NOMO-1 (cell line): ENCODE results near the gene DAZAP1.

Experiments used
- DNase-seq, 2 experiments: peaks; one replicate each; lab custom pipeline; 2025; ENCODE audit not compliant: unreplicated experiment in 2 of 2; lab: John Stamatoyannopoulos, UW

The DAZAP1 gene

GRCh38 chr19:1377176-1377964 lies 30.0 kb upstream of the DAZAP1 start:
- no peak for DNase-seq

GRCh38 chr19:1377965-1378785 lies 29.2 kb upstream of the DAZAP1 start:
- no peak for DNase-seq

GRCh38 chr19:1379126-1379905 lies 28.1 kb upstream of the DAZAP1 start:
- no peak for DNase-seq

- no peak for DNase-seq
Measured at GRCh38 chr19:1379961-1380489, 27.4 kb upstream of the DAZAP1 start.

DNA sequence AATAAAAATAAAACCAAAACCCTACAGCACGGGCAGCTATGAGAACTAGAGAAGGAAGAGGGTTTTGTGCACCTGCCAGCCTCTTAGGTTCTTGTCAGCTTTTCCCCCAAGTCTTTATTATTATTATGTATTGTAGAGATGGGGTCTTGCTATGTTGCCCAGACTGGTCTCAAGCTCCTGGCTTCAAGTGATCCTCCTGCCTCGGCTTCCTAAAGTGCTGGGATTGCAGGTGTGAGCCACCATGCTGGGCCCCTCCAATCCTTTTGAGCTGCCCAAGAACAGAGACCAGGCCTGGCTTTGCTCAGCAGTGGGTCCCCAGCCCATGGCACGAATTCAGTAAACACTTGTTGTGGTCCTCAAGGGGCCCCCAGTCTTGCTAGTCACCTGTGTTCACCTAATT lies 25.1 kb upstream of the DAZAP1 start:
- DNase-seq = no peak

- DNase-seq = no peak
Measured at GRCh38 chr19:1383017-1383311, 24.4 kb upstream of the DAZAP1 start.

GRCh38 chr19:1383312-1384084 lies 23.9 kb upstream of the DAZAP1 start, which contains the start of gene NDUFS7:
NDUFS7 (plus strand) TSS chr19:1383907; CDS start chr19:1383927, 20 bp downstream.
- DNase-seq = peak; percentile 75 to 91

- no peak for DNase-seq
Measured at GRCh38 chr19:1384085-1384462, 23.3 kb upstream of the DAZAP1 start.

DNA sequence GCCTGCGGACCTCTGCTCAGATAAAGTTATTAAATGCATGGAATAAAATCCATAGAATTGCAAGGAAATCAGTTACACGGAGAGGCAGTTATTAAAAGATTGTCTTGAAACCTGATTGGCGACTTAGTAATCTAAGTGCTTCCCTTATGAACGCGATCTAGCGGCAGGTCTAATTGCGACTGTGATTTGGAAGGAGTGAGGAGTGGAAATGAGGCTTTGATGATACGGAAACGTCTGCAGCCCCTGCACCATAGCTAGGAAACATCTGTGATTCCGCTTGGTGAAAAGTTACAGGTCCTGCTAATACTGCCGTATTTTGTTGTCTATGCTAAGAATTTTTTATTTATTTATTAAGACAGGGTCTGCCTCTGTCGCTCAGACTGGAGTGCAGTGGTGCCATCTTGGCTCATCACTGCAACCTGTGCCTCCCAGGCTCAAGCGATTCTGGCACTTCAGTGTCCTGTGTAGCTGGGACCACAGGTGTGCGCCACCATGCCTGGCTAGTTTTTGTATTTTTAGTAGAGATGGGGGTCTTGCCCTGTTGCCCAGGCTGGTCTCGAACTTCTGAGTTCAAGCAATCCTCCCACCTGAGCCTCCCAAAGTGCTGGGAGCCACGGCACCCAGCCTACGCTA lies 22.8 kb upstream of the DAZAP1 start:
- DNase-seq = peak in 1 of 2 experiments; percentile 39

GRCh38 chr19:1385816-1386215 lies 21.6 kb upstream of the DAZAP1 start:
- no peak for DNase-seq

DNA sequence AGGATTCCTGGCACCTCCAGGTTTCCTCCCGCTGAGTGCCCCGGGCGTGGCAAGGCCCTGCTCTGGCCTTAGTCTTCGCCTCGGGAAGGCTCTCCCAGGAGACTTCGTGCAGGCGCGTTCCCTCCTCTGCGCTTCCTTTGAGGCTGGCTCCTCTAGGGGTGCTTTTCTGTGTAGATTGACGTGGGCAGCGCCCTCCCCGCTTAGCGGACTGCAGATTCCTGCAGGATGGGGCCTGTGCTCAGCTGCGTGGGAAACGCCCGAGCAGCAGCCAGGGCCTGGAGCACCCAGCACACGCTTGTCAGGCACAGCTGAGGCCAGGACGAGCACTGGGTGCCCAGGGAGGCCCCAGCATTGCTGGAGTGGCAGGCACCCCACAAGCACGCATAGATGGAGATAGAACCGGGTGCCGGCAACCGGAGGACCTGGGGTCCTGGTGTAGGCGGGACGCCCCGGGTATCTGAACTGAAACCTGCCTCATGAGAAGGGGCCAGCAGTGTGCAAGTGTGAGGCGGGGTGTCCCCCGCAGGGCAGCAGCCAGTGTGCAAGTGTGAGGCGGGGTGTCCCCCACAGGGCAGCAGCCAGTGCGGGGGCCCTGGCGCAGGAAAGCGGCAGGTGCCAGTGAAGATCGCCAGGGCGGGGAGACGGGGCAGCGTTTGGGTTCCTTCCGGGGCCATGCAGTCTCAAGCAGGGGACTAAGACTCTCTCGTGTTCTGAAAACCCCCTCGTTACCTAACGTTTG lies 20.3 kb upstream of the DAZAP1 start:
- no peak for DNase-seq

GRCh38 chr19:1387684-1388636 lies 19.4 kb upstream of the DAZAP1 start:
- DNase-seq = no peak

DNA sequence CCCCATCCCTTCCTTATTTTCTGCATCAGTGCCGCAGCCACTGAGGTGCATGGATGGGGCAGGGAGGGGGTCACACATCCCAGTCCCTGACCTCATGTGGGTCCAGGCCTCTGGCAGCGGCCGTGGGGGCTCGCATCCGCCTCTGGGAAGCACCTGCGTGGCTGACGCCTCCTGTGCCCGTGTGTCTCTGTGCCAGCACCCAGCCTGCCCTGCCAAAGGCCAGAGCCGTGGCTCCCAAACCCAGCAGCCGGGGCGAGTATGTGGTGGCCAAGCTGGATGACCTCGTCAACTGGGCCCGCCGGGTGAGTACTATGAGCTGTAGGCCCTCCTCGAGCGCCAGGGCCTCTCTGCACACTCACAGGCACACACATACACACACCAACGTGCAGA lies 18.8 kb upstream of the DAZAP1 start:
- no peak for DNase-seq

GRCh38 chr19:1389033-1389940 lies 18.1 kb upstream of the DAZAP1 start:
- no peak for DNase-seq

- no peak for DNase-seq
Measured at GRCh38 chr19:1390890-1391423, 16.4 kb upstream of the DAZAP1 start.

DNA sequence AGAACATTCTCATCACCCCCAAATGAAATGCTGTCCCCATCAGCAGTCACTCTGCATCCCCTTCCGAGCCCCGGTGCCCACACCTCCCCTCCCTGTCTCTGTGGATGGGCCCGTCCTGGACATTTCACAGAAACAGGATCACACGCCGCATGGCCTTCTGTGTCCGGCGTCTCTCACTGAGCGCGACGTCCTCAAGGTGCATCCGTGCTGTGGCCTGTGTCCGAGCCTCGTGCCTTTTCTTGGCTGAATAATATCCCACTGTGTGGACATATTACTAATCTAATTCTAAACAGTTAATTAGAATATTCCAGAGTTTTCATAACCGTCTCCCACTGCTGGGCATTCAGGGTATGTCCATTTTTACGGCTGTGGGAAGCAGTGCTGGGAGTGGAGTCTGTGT lies 15.0 kb upstream of the DAZAP1 start:
- no peak for DNase-seq
